Measurements from ENCODE around the gene FCN2.

The FCN2 gene

GRCh38 chr9:134838651-134839454, 41.8 kb upstream of the FCN2 start:
- H3K9me3 ChIP-seq (ENCODE audit: control insufficient read depth in 1 of 2, low read length in 2 of 2), result no peaks in the 10 kb centered on the region
- no peak overlapping the region for H3K4me3 ChIP-seq (ENCODE audit: low read depth in 1 of 2, low read length in 2 of 2)
- peaks cover 0 to 89% of the 10 kb centered on the region in 2 donors for H3K36me3 ChIP-seq (ENCODE audit: control insufficient read depth in 1 of 2, insufficient read depth in 2 of 2, low read length in 2 of 2)
- no peaks in the 10 kb centered on the region for H3K4me1 ChIP-seq (ENCODE audit: control insufficient read depth in 1 of 2, insufficient read depth in 2 of 2, low read length in 2 of 2)
- H3K27me3 ChIP-seq (ENCODE audit: low read depth, low read length), result no peaks in the 10 kb centered on the region
- no peak overlapping the region for H3K27ac ChIP-seq (ENCODE audit: low read length)

DNA sequence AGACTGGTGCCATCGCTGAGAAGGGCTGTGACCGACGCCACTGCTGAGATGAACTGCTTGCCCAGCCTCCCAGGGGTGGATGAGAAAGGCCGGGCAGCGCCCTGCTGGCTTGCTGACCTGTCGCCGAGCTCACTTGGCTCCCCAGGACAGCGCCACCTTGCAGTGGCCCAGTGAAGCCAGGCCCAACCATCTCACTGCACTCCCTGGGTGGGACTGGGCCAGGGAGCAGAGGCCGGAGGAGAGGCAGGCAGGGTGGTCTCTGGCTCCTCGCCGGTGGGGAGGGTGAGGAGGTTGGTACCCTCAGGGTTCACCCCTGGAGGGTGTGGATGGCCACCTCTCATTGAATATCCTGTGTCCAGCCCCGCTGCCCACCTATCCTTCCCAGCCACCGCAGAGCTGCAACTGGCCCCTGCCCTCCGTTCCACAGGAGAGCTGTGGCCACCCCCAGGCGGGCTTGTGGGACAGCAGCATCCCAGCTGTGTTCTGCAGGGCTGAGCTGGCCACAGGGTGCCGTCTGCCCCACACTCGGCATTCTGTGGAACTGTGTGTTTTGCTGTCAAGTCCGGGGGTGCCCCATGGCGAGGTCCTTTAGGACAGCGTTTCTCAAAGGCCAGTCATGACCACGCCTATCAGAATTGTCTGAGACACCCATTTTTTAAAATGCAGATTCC, 41.0 kb upstream of the FCN2 start:
- Histone ChIP-seq H3K27ac (ENCODE audit: low read length) (no peak overlapping the region), H3K36me3 (ENCODE audit: control insufficient read depth in 1 of 2, insufficient read depth in 2 of 2, low read length in 2 of 2) (peaks cover 0 to 87% of the 10 kb centered on the region in 2 donors), H3K27me3 (ENCODE audit: low read depth, low read length) (no peaks in the 10 kb centered on the region), H3K9me3 (ENCODE audit: control insufficient read depth in 1 of 2, low read length in 2 of 2) (no peaks in the 10 kb centered on the region), H3K4me1 (ENCODE audit: control insufficient read depth in 1 of 2, insufficient read depth in 2 of 2, low read length in 2 of 2) (no peaks in the 10 kb centered on the region), H3K4me3 (ENCODE audit: low read depth in 1 of 2, low read length in 2 of 2) (no peak overlapping the region)

DNA sequence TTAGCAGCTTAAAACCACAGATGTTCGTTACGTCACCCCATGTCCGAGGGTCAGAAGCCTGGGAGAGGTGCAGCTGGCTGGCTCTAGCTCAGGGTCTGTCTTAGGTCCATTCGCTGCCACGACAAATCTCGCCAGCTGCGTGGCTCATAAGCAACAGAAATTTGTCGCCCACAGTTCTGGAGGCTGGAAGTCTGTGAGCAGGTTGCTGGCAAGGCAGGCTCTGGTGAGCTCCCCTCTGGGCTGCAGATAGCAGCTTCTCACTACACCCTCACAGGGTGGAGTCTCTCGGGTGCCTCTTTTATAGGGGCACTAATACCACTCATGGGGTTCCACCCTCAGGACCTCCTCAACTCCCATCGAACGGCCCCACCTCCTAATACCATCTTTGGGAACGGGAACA, 40.1 kb upstream of the FCN2 start:
- H3K9me3 ChIP-seq (ENCODE audit: control insufficient read depth in 1 of 2, low read length in 2 of 2), result no peaks in the 10 kb centered on the region
- no peaks in the 10 kb centered on the region for H3K4me1 ChIP-seq (ENCODE audit: control insufficient read depth in 1 of 2, insufficient read depth in 2 of 2, low read length in 2 of 2)
- H3K36me3 ChIP-seq (ENCODE audit: control insufficient read depth in 1 of 2, insufficient read depth in 2 of 2, low read length in 2 of 2), result peaks cover 0 to 77% of the 10 kb centered on the region in 2 donors

GRCh38 chr9:134841180-134841904, 39.3 kb upstream of the FCN2 start:
- no peaks in the 10 kb centered on the region for H3K27me3 ChIP-seq (ENCODE audit: low read depth, low read length)
- H3K4me3 ChIP-seq (ENCODE audit: low read depth in 1 of 2, low read length in 2 of 2), result no peak overlapping the region
- H3K9me3 ChIP-seq (ENCODE audit: control insufficient read depth in 1 of 2, low read length in 2 of 2), result no peaks in the 10 kb centered on the region
- peaks cover 0 to 70% of the 10 kb centered on the region in 2 donors for H3K36me3 ChIP-seq (ENCODE audit: control insufficient read depth in 1 of 2, insufficient read depth in 2 of 2, low read length in 2 of 2)
- H3K4me1 ChIP-seq (ENCODE audit: control insufficient read depth in 1 of 2, insufficient read depth in 2 of 2, low read length in 2 of 2), result no peaks in the 10 kb centered on the region
- H3K27ac ChIP-seq (ENCODE audit: low read length), result no peak overlapping the region

More for the DNA sequence above, 40.1 kb upstream of the FCN2 start:
- Histone ChIP-seq H3K4me3 (ENCODE audit: low read depth in 1 of 2, low read length in 2 of 2) (no peak overlapping the region), H3K27ac (ENCODE audit: low read length) (no peak overlapping the region), H3K27me3 (ENCODE audit: low read depth, low read length) (no peaks in the 10 kb centered on the region)

- H3K9me3 ChIP-seq (ENCODE audit: control insufficient read depth in 1 of 2, low read length in 2 of 2), result no peaks in the 10 kb centered on the region
- H3K4me1 ChIP-seq (ENCODE audit: control insufficient read depth in 1 of 2, insufficient read depth in 2 of 2, low read length in 2 of 2), result no peaks in the 10 kb centered on the region
- H3K36me3 ChIP-seq (ENCODE audit: control insufficient read depth in 1 of 2, insufficient read depth in 2 of 2, low read length in 2 of 2), result peaks cover 0 to 60% of the 10 kb centered on the region in 2 donors
- no peak overlapping the region for H3K4me3 ChIP-seq (ENCODE audit: low read depth in 1 of 2, low read length in 2 of 2)
- H3K27me3 ChIP-seq (ENCODE audit: low read depth, low read length), result no peaks in the 10 kb centered on the region
- no peak overlapping the region for H3K27ac ChIP-seq (ENCODE audit: low read length)
These were observed 38.3 kb upstream of the FCN2 start for GRCh38 chr9:134842321-134842720.

GRCh38 chr9:134843740-134844139, 36.9 kb upstream of the FCN2 start:
- no peaks in the 10 kb centered on the region for H3K4me1 ChIP-seq (ENCODE audit: control insufficient read depth in 1 of 2, insufficient read depth in 2 of 2, low read length in 2 of 2)
- H3K36me3 ChIP-seq (ENCODE audit: control insufficient read depth in 1 of 2, insufficient read depth in 2 of 2, low read length in 2 of 2), result peaks cover 0 to 46% of the 10 kb centered on the region in 2 donors
- no peaks in the 10 kb centered on the region for H3K27me3 ChIP-seq (ENCODE audit: low read depth, low read length)
- no peak overlapping the region for H3K4me3 ChIP-seq (ENCODE audit: low read depth in 1 of 2, low read length in 2 of 2)
- no peak overlapping the region for H3K27ac ChIP-seq (ENCODE audit: low read length)
- H3K9me3 ChIP-seq (ENCODE audit: control insufficient read depth in 1 of 2, low read length in 2 of 2), result no peaks in the 10 kb centered on the region

DNA sequence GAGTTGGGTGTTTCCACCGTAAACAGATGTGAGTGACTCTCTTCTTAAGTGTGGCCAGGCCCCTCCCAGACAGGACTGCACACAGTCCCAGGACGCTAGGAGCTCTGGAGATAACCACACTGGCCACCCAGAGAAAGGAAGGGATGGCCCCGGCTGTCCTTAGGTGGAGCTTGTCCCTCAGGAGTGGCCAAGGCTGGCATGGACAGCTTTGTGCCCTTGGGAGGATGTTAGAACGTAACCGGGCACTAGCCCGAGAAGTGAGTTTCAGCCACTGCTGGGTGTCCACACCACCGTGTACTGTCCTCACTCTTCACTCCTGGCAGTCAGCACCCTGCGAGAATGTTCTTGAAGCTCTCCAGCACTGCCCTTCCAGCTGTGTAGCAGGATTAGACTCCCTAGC, 35.8 kb upstream of the FCN2 start:
- Histone ChIP-seq H3K36me3 (ENCODE audit: control insufficient read depth in 1 of 2, insufficient read depth in 2 of 2, low read length in 2 of 2) (peaks cover 0 to 37% of the 10 kb centered on the region in 2 donors), H3K27ac (ENCODE audit: low read length) (no peak overlapping the region), H3K4me3 (ENCODE audit: low read depth in 1 of 2, low read length in 2 of 2) (no peak overlapping the region), H3K9me3 (ENCODE audit: control insufficient read depth in 1 of 2, low read length in 2 of 2) (peaks cover 0 to 2% of the 10 kb centered on the region in 2 donors), H3K27me3 (ENCODE audit: low read depth, low read length) (no peaks in the 10 kb centered on the region), H3K4me1 (ENCODE audit: control insufficient read depth in 1 of 2, insufficient read depth in 2 of 2, low read length in 2 of 2) (no peaks in the 10 kb centered on the region)

DNA sequence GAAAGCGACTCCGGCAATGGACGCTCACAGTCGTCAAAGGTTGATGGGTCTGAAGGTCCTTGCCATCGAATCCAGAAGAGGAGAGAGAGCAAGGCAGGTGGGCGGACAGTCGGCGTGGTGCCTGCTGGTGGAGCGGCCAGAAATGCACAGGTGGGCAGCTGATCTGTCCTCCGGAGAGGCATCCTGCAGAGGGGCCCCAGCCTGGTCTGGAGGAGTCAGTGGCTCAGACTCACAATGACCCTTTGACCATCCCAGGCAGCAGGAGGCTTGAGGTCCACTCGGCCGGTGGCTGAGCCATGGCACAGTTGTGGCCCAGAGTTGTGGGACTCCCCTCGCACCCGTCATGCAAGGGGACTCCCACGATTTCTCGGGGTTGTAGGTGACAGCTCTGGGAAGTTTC, 34.4 kb upstream of the FCN2 start:
- Histone ChIP-seq H3K4me3 (ENCODE audit: low read depth in 1 of 2, low read length in 2 of 2) (no peak overlapping the region), H3K27me3 (ENCODE audit: low read depth, low read length) (no peaks in the 10 kb centered on the region), H3K27ac (ENCODE audit: low read length) (no peak overlapping the region), H3K36me3 (ENCODE audit: control insufficient read depth in 1 of 2, insufficient read depth in 2 of 2, low read length in 2 of 2) (peaks cover 0 to 32% of the 10 kb centered on the region in 2 donors), H3K4me1 (ENCODE audit: control insufficient read depth in 1 of 2, insufficient read depth in 2 of 2, low read length in 2 of 2) (no peaks in the 10 kb centered on the region), H3K9me3 (ENCODE audit: control insufficient read depth in 1 of 2, low read length in 2 of 2) (peaks cover 0 to 2% of the 10 kb centered on the region in 2 donors)

DNA sequence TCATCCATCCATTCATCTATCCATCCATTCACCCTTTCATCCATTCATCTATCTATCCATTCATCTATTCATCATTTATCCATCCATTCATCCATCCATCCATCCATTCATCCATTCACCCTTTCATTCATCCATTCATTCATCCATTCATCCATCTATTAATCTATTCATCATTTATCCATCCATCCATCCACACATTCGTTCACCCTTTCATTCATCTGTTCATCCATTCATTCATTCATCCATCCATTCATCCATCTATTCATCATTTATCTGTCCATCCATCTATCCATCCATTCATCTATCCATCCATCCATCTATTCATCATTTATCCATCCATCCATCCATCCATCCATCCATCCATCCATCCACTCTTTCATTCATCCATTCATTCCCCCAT, 33.9 kb upstream of the FCN2 start:
- peaks cover 0 to 2% of the 10 kb centered on the region in 2 donors for H3K9me3 ChIP-seq (ENCODE audit: control insufficient read depth in 1 of 2, low read length in 2 of 2)
- no peaks in the 10 kb centered on the region for H3K4me1 ChIP-seq (ENCODE audit: control insufficient read depth in 1 of 2, insufficient read depth in 2 of 2, low read length in 2 of 2)
- no peak overlapping the region for H3K4me3 ChIP-seq (ENCODE audit: low read depth in 1 of 2, low read length in 2 of 2)
- H3K27me3 ChIP-seq (ENCODE audit: low read depth, low read length), result no peaks in the 10 kb centered on the region
- H3K27ac ChIP-seq (ENCODE audit: low read length), result no peak overlapping the region
- peaks cover 0 to 27% of the 10 kb centered on the region in 2 donors for H3K36me3 ChIP-seq (ENCODE audit: control insufficient read depth in 1 of 2, insufficient read depth in 2 of 2, low read length in 2 of 2)

GRCh38 chr9:134847138-134847537, 33.5 kb upstream of the FCN2 start:
- Histone ChIP-seq H3K9me3 (ENCODE audit: control insufficient read depth in 1 of 2, low read length in 2 of 2) (peaks cover 0 to 2% of the 10 kb centered on the region in 2 donors), H3K4me1 (ENCODE audit: control insufficient read depth in 1 of 2, insufficient read depth in 2 of 2, low read length in 2 of 2) (no peaks in the 10 kb centered on the region), H3K27ac (ENCODE audit: low read length) (no peak overlapping the region), H3K27me3 (ENCODE audit: low read depth, low read length) (no peaks in the 10 kb centered on the region), H3K36me3 (ENCODE audit: control insufficient read depth in 1 of 2, insufficient read depth in 2 of 2, low read length in 2 of 2) (peaks cover 0 to 22% of the 10 kb centered on the region in 2 donors), H3K4me3 (ENCODE audit: low read depth in 1 of 2, low read length in 2 of 2) (no peak overlapping the region)

- Histone ChIP-seq H3K27me3 (ENCODE audit: low read depth, low read length) (no peaks in the 10 kb centered on the region), H3K9me3 (ENCODE audit: control insufficient read depth in 1 of 2, low read length in 2 of 2) (peaks cover 0 to 2% of the 10 kb centered on the region in 2 donors), H3K27ac (ENCODE audit: low read length) (no peak overlapping the region), H3K36me3 (ENCODE audit: control insufficient read depth in 1 of 2, insufficient read depth in 2 of 2, low read length in 2 of 2) (peaks cover 0 to 15% of the 10 kb centered on the region in 2 donors), H3K4me3 (ENCODE audit: low read depth in 1 of 2, low read length in 2 of 2) (no peak overlapping the region), H3K4me1 (ENCODE audit: control insufficient read depth in 1 of 2, insufficient read depth in 2 of 2, low read length in 2 of 2) (no peaks in the 10 kb centered on the region)
These were observed 32.7 kb upstream of the FCN2 start for GRCh38 chr9:134847752-134848432.

Measured in muscle layer of duodenum (tissue), 2 donors.